Thyroid gland (tissue), 4 donors: Measurements from ENCODE around the gene RTKN.

Experiments
- CTCF ChIP-seq, 6 experiments: fragments of 200-600 bp in 3 of 6; fragments of 450-650 bp in 3 of 6; sonication (generic) in 3 of 6; IDR thresholded peaks; one replicate each; pipeline ENCODE4 v1.5.1; 2016 to 2019; ENCODE audit warnings: antibody characterized with exemption in 6 of 6, mild to moderate bottlenecking in 2 of 6, inconsistent platforms in 1 of 6, moderate library complexity in 1 of 6
- POLR2A ChIP-seq, 2 donors: fragments of 450-650 bp; IDR thresholded peaks; one replicate each; pipeline ENCODE4 v1.6.1; 2017; ENCODE audit warnings: antibody characterized with exemption in 2 of 2, mild to moderate bottlenecking in 2 of 2, moderate library complexity in 1 of 2

DNA sequence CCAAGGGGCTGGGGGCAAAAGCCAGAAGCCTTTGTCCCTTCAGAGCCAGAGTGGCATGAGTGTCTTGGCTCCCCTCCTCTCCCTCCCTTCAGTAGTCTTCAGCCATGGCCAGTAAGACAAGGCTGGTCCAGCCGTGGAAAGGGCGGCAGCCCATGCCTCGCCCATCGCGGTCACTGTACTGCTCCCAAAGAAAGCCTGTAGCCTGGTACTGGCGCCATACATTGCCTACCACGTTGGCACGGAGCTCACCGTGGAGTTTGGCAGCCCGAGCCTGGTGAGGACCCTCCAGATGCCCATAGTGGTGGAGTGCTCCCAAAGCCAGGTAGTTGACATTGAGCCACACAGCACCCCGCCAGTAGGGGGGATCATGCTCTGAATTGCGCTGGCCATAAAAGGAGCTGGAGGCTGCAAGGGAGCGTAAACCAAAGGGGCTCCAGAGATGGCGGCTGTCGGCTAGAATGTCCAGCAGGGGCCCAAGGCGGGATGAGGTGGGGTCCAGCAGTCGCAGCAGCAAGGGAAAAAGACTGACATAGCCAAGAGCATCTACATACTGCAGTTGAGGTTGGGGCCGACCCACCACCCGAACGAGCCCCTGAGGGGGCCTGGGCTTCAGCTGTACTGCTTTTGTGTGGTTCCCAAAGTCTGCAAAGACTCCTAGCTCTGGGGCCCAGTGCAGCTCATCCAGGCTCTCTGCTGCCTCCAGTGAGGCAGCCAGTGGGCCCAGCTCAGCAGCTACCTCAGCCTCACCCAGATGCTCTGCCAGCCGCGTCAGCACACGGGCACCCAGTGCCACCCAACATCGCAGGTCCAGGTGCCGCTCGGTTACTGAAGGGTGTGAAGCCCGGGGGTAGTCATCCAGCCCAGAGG is 19.7 kb upstream of the RTKN start:
- TF ChIP-seq POLR2A (IDR thresholded peaks at IDR 0.05) (no peak), CTCF (IDR thresholded peaks at IDR 0.05) (no peak)
